Measurements from ENCODE around the gene SUPT6H. TPM values are rescaled to one million over a fixed set of nuclear protein-coding genes. Genes with fewer than 3 reads are reported as not detected.

SUPT6H gene
- total RNA-seq, 4 donors from 2014 or later, result 48.3 to 81.9 (median 64.8) TPM

GRCh38 chr17:28663723-28664122, 1.7 kb downstream of the SUPT6H start:
- Histone ChIP-seq H3K27me3 (no peaks in the 10 kb centered on the region), H3K36me3 (peaks cover 0 to 24% of the 10 kb centered on the region in 2 donors), H3K4me1 (peaks cover 33 to 48% of the 10 kb centered on the region in 2 donors), H3K9me3 (no peaks in the 10 kb centered on the region), H3K4me3 (peak overlapping the region in 2 of 4 donors; percentile 80 to 92), H3K27ac (peak overlapping the region; percentile 5 to 96 (median 90))
- no peak for DNase-seq
- no peak for ATAC-seq
- intact Hi-C loops (cut with DNase I; ENCODE audit: low total_unique reads) (no loop called here), in situ Hi-C loops (cut with MboI; ENCODE audit: low sequenced_read_pairs in 4 of 4) (loop anchor here in 1 of 4 donors (25.0 kb wide), 1 partner anchor 101 kb away; the partner anchor contains the start of genes PIGS and UNC119)
- TF ChIP-seq, protein P1, sequence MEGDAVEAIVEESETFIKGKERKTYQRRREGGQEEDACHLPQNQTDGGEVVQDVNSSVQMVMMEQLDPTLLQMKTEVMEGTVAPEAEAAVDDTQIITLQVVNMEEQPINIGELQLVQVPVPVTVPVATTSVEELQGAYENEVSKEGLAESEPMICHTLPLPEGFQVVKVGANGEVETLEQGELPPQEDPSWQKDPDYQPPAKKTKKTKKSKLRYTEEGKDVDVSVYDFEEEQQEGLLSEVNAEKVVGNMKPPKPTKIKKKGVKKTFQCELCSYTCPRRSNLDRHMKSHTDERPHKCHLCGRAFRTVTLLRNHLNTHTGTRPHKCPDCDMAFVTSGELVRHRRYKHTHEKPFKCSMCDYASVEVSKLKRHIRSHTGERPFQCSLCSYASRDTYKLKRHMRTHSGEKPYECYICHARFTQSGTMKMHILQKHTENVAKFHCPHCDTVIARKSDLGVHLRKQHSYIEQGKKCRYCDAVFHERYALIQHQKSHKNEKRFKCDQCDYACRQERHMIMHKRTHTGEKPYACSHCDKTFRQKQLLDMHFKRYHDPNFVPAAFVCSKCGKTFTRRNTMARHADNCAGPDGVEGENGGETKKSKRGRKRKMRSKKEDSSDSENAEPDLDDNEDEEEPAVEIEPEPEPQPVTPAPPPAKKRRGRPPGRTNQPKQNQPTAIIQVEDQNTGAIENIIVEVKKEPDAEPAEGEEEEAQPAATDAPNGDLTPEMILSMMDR (IDR thresholded peaks at IDR 0.05 in 4 of 5, conservative IDR thresholded peaks at IDR 0.05 in 1 of 5), result no peak
- TF ChIP-seq POLR2A (IDR thresholded peaks at IDR 0.05), result no peak

DNA sequence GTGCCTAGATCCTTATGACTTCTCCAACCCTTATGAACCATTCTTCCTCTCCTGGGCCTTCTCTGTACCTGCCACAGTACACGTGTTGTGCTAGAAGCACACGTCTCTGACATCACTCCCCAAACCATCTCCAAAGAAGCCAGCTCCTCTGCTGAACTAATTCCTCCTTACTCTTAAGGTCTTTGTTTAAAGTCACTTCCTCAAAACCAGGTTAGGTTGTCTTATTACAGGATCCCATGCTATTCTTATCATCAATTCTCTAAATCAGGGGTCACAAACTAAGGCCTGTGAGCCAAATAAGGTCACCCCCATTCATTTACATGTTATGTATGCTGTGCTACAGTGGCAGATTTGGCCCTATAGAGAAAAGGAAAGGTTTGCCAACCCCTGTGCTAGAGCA, 4.0 kb downstream of the SUPT6H start:
- H3K4me1 ChIP-seq, result peaks cover 26 to 36% of the 10 kb centered on the region in 2 donors
- H3K9me3 ChIP-seq, result no peaks in the 10 kb centered on the region
- in situ Hi-C loops (cut with MboI; ENCODE audit: low sequenced_read_pairs in 4 of 4) (loop anchor here in 1 of 4 donors (25.0 kb wide), 1 partner anchor 104 kb away; the partner anchor contains the start of genes PIGS and UNC119), intact Hi-C loops (cut with DNase I; ENCODE audit: low total_unique reads) (no loop called here)
- H3K27ac ChIP-seq, result no peak overlapping the region
- H3K36me3 ChIP-seq, result peaks cover 0 to 20% of the 10 kb centered on the region in 2 donors
- no peak for ATAC-seq
- H3K4me3 ChIP-seq, result no peak overlapping the region
- H3K27me3 ChIP-seq, result no peaks in the 10 kb centered on the region
- TF ChIP-seq, protein P1 (IDR thresholded peaks at IDR 0.05 in 4 of 5, conservative IDR thresholded peaks at IDR 0.05 in 1 of 5), result no peak
- TF ChIP-seq POLR2A (IDR thresholded peaks at IDR 0.05), result no peak
- no peak for DNase-seq

DNA sequence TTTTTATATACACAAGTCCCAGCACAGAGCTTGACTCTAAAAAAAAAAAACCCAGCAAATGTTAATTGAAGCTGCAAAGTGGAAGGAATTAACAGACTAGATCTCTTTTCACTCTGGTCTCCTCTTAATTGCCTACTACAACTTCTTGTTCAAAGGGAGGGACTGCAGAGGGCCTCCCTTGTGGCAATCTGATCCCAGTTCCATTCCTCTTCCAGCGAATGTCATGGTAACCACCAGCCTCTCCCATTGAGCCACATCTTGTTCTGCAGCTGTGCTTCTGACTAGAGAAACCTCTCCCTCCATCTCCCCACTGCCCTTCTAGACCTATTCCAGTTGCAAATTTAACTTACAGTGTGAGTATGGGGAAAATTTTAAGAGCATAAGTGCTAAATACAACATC, 5.9 kb downstream of the SUPT6H start:
- no peaks in the 10 kb centered on the region for H3K9me3 ChIP-seq
- H3K27me3 ChIP-seq, result no peaks in the 10 kb centered on the region
- TF ChIP-seq, protein P1 (IDR thresholded peaks at IDR 0.05 in 4 of 5, conservative IDR thresholded peaks at IDR 0.05 in 1 of 5), result no peak
- no peak for TF ChIP-seq POLR2A (IDR thresholded peaks at IDR 0.05)
- in situ Hi-C loops (cut with MboI; ENCODE audit: low sequenced_read_pairs in 4 of 4), result loop anchor here in 1 of 4 donors (25.0 kb wide), 1 partner anchor 106 kb away; the partner anchor contains the start of genes PIGS and UNC119
- H3K4me1 ChIP-seq, result peaks cover 21 to 32% of the 10 kb centered on the region in 2 donors
- peaks cover 0 to 39% of the 10 kb centered on the region in 2 donors for H3K36me3 ChIP-seq
- intact Hi-C loops (cut with DNase I; ENCODE audit: low total_unique reads), result no loop called here
- no peak overlapping the region for H3K27ac ChIP-seq
- no peak overlapping the region for H3K4me3 ChIP-seq
- ATAC-seq (no peak), DNase-seq (no peak)

GRCh38 chr17:28669918-28670317, 7.9 kb downstream of the SUPT6H start:
- Histone ChIP-seq H3K4me3 (no peak overlapping the region), H3K27ac (no peak overlapping the region), H3K4me1 (peaks cover 1 to 11% of the 10 kb centered on the region in 2 donors), H3K9me3 (no peaks in the 10 kb centered on the region), H3K36me3 (peaks cover 3 to 57% of the 10 kb centered on the region in 2 donors), H3K27me3 (no peaks in the 10 kb centered on the region)
- DNase-seq (no peak), ATAC-seq (no peak)
- in situ Hi-C loops (cut with MboI; ENCODE audit: low sequenced_read_pairs in 4 of 4), result loop anchor here in 1 of 4 donors (25.0 kb wide), 1 partner anchor 108 kb away; the partner anchor contains the start of genes PIGS and UNC119
- intact Hi-C loops (cut with DNase I; ENCODE audit: low total_unique reads), result no loop called here
- no peak for TF ChIP-seq POLR2A (IDR thresholded peaks at IDR 0.05)
- TF ChIP-seq, protein P1 (IDR thresholded peaks at IDR 0.05 in 4 of 5, conservative IDR thresholded peaks at IDR 0.05 in 1 of 5), result no peak

Measured in gastrocnemius medialis (tissue), 4 donors.